Fibroblast of lung (primary cell): ENCODE results near the gene APOM. TPM values are rescaled to one million over a fixed set of nuclear protein-coding genes. Genes with fewer than 3 reads are reported as not detected.

Experiments
- DNase-seq, 2 donors: peaks; one replicate each; pipeline versions ENCODE4 v3.0.0 to v3.0.0-alpha.2; 2010; ENCODE audit warnings: low read depth in 2 of 2
- H2AFZ ChIP-seq: 2 replicates; pipeline ENCODE4 v1.5.1; 2012; ENCODE audit warnings: low read length, control low read depth, inconsistent platforms
- H3K27ac ChIP-seq: 2 replicates; pipeline ENCODE4 v1.5.1; 2011; ENCODE audit warnings: low read length, control low read depth; ENCODE audit not compliant: insufficient read depth
- H3K27me3 ChIP-seq: 2 replicates; pipeline ENCODE4 v1.5.1; 2011; ENCODE audit warnings: mild to moderate bottlenecking, low read length; ENCODE audit not compliant: control insufficient read depth, insufficient read depth
- H3K36me3 ChIP-seq: 2 replicates; pipeline ENCODE4 v1.5.1; 2011; ENCODE audit warnings: low read length; ENCODE audit not compliant: control insufficient read depth, insufficient read depth
- H3K4me1 ChIP-seq: 2 replicates; pipeline ENCODE4 v1.5.1; 2011; ENCODE audit warnings: low read length; ENCODE audit not compliant: control insufficient read depth, insufficient read depth; ENCODE audit errors: extremely low read depth
- H3K4me2 ChIP-seq: 2 replicates; pipeline ENCODE4 v1.5.1; 2011; ENCODE audit warnings: low read length, control low read depth; ENCODE audit not compliant: insufficient read depth; ENCODE audit errors: extremely low read depth
- H3K4me3 ChIP-seq, 4 experiments: fragments of 200-600 bp in 1 of 4; sonication (generic) in 1 of 4; replicated peaks in 1 of 4; 2 replicates each; pipeline ENCODE4 v1.5.1; 2011 to 2016; ENCODE audit warnings: low read length in 4 of 4, low read depth in 3 of 4, mild to moderate bottlenecking in 3 of 4, control low read depth in 2 of 4, inconsistent platforms in 1 of 4, mixed read lengths in 1 of 4; ENCODE audit not compliant: insufficient read depth in 1 of 4; ENCODE audit errors: control extremely low read depth in 1 of 4
- H3K79me2 ChIP-seq: 2 replicates; pipeline ENCODE4 v1.5.1; 2012; ENCODE audit warnings: mild to moderate bottlenecking, low read length, inconsistent platforms; ENCODE audit not compliant: control insufficient read depth, insufficient read depth
- H3K9ac ChIP-seq: 2 replicates; pipeline ENCODE4 v1.5.1; 2011; ENCODE audit warnings: mild to moderate bottlenecking, low read length, control low read depth; ENCODE audit not compliant: insufficient read depth
- H3K9me3 ChIP-seq: 2 replicates; pipeline ENCODE4 v1.5.1; 2012; ENCODE audit warnings: low read depth, low read length; ENCODE audit not compliant: control insufficient read depth, insufficient read depth
- H4K20me1 ChIP-seq: 2 replicates; pipeline ENCODE4 v1.5.1; 2011; ENCODE audit warnings: low read length; ENCODE audit not compliant: control insufficient read depth, insufficient read depth; ENCODE audit errors: extremely low read depth
- CTCF ChIP-seq, 2 donors: IDR thresholded peaks in 1 of 2; conservative IDR thresholded peaks in 1 of 2; 1 replicate in 1 of 2; 2 replicates in 1 of 2; pipeline ENCODE4 v1.5.1; 2011 to 2012; ENCODE audit warnings: low read length in 2 of 2, control low read depth in 1 of 2, inconsistent platforms in 1 of 2, low read depth in 1 of 2, mild to moderate bottlenecking in 1 of 2
- EZH2 ChIP-seq: IDR thresholded peaks from 2 replicates; pipeline ENCODE4 v1.5.1; 2012; ENCODE audit warnings: low read length, control low read depth, mild to moderate bottlenecking; ENCODE audit errors: missing control alignments
- polyA plus RNA-seq, 2 donors: library from polyadenylated mRNA; depleted of rRNA in 1 of 2; stranded (reverse) in 1 of 2; unstranded in 1 of 2; fragments of >200 nt; gene quantifications; 2 replicates each; pipeline ENCODE4 v1.2.1, GENCODE V29; 2011 to 2012; ENCODE audit warnings: missing spikeins in 1 of 2
- total RNA-seq: library from RNA; depleted of rRNA; stranded (reverse); fragments of >200 nt; gene quantifications from 2 replicates; pipeline ENCODE4 v1.2.1, GENCODE V29; 2014

The APOM gene
- total and polyA plus RNA-seq, 2 donors (not counting 1 experiment from before 2014, with no cell fraction given), result 0.99 to 3.9 TPM

DNA sequence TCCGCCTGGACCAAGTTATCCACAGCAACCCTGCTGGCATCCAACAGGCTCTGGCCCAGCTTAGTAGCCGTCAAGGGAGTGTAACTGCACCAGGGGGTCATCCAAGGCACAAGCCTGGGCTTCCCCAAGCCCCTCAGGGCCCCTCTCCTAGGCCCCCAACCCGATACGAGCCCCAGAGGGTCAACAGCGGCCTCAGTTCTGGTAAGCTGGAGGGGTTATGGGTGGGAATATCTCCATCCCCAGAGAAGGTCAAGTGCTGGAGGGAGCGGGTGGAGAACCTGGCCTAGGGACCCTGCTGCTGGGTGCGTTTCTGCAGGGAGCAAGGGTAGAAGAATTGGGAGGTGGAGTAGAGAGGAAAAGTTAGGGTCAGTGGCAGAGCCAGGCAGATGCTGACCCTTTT, 22.2 kb upstream of the APOM start:
- Histone ChIP-seq H3K27me3 (no peaks in the 10 kb centered on the region), H4K20me1 (no peaks in the 10 kb centered on the region), H3K4me1 (peaks cover 2% of the 10 kb centered on the region), H3K79me2 (peaks cover 11% of the 10 kb centered on the region), H3K9ac (no peak overlapping the region), H3K4me2 (no peak overlapping the region), H3K27ac (no peak overlapping the region), H3K4me3 (no peak overlapping the region), H2AFZ (no peak overlapping the region), H3K9me3 (no peaks in the 10 kb centered on the region), H3K36me3 (peaks cover 59% of the 10 kb centered on the region)
- DNase-seq, result no peak
- TF ChIP-seq EZH2, result no peak
- no peak for TF ChIP-seq CTCF (conservative IDR thresholded peaks at IDR 0.05 in 1 of 2, IDR thresholded peaks at IDR 0.05 in 1 of 2; ENCODE audit: low read depth in 1 of 2, low read length in 2 of 2)

- H3K9ac ChIP-seq, result no peak overlapping the region
- no peaks in the 10 kb centered on the region for H3K9me3 ChIP-seq
- peaks cover 57% of the 10 kb centered on the region for H3K36me3 ChIP-seq
- peaks cover 11% of the 10 kb centered on the region for H3K79me2 ChIP-seq
- TF ChIP-seq CTCF (conservative IDR thresholded peaks at IDR 0.05 in 1 of 2, IDR thresholded peaks at IDR 0.05 in 1 of 2; ENCODE audit: low read depth in 1 of 2, low read length in 2 of 2) (no peak), EZH2 (no peak)
- no peaks in the 10 kb centered on the region for H3K27me3 ChIP-seq
- no peak overlapping the region for H3K27ac ChIP-seq
- H4K20me1 ChIP-seq, result no peaks in the 10 kb centered on the region
- DNase-seq, result no peak
- no peak overlapping the region for H3K4me2 ChIP-seq
- H3K4me3 ChIP-seq, result no peak overlapping the region
- H3K4me1 ChIP-seq, result peaks cover 2% of the 10 kb centered on the region
- H2AFZ ChIP-seq, result no peak overlapping the region
These were observed 21.6 kb upstream of the APOM start for GRCh38 chr6:31634131-31634530.

- no peak for TF ChIP-seq EZH2
- no peak for TF ChIP-seq CTCF (conservative IDR thresholded peaks at IDR 0.05 in 1 of 2, IDR thresholded peaks at IDR 0.05 in 1 of 2; ENCODE audit: low read depth in 1 of 2, low read length in 2 of 2)
- no peaks in the 10 kb centered on the region for H3K9me3 ChIP-seq
- peaks cover 2% of the 10 kb centered on the region for H3K4me1 ChIP-seq
- H3K9ac ChIP-seq, result no peak overlapping the region
- H3K4me3 ChIP-seq, result no peak overlapping the region
- no peak overlapping the region for H3K4me2 ChIP-seq
- H3K79me2 ChIP-seq, result peaks cover 9% of the 10 kb centered on the region
- no peaks in the 10 kb centered on the region for H4K20me1 ChIP-seq
- H2AFZ ChIP-seq, result no peak overlapping the region
- no peak for DNase-seq
- H3K27ac ChIP-seq, result no peak overlapping the region
- H3K36me3 ChIP-seq, result peaks cover 50% of the 10 kb centered on the region
- H3K27me3 ChIP-seq, result no peaks in the 10 kb centered on the region
These were observed 20.6 kb upstream of the APOM start for GRCh38 chr6:31634969-31635575.
